GM12873 (cell line): ENCODE data around the gene PAQR5.

ENCODE experiments used
- CTCF ChIP-seq: IDR thresholded peaks from 2 replicates; pipeline ENCODE4 v1.5.1; 2012; ENCODE audit warnings: low read depth, mild to moderate bottlenecking, moderate library complexity, low read length, control low read depth; ENCODE audit not compliant: insufficient read depth; ENCODE audit errors: missing control alignments

The PAQR5 gene

GRCh38 chr15:69385831-69386230, 87.1 kb downstream of the PAQR5 start:
- no peak for TF ChIP-seq CTCF

- TF ChIP-seq CTCF: no peak
Observed at GRCh38 chr15:69386284-69386683, 87.6 kb downstream of the PAQR5 start.

GRCh38 chr15:69388260-69388705, 89.6 kb downstream of the PAQR5 start:
- no peak for TF ChIP-seq CTCF

- no peak for TF ChIP-seq CTCF
Observed at GRCh38 chr15:69389426-69389825, 90.7 kb downstream of the PAQR5 start.

- no peak for TF ChIP-seq CTCF
Observed at GRCh38 chr15:69390575-69390974, 91.9 kb downstream of the PAQR5 start.

GRCh38 chr15:69391046-69391757, 92.5 kb downstream of the PAQR5 start:
- no peak for TF ChIP-seq CTCF

GRCh38 chr15:69392352-69392751, 93.6 kb downstream of the PAQR5 start:
- TF ChIP-seq CTCF: no peak
